ENCODE measurements around the gene KCNC3.
"Not testable (repeated sequence)": the region's sequence is repeated elsewhere in the genome, so short reads cannot be mapped to it uniquely, and the experiment has no call there.

Gene KCNC3

GRCh38 chr19:50353487-50353880, 24.3 kb upstream of the KCNC3 start:
- DNase-seq (ENCODE audit: low spot score): not testable (repeated sequence)

- no peak for DNase-seq (ENCODE audit: low spot score)
These were observed 23.1 kb upstream of the KCNC3 start for GRCh38 chr19:50352242-50352641.

- no peak for DNase-seq (ENCODE audit: low spot score)
These were observed 20.3 kb upstream of the KCNC3 start for GRCh38 chr19:50349277-50350057.

GRCh38 chr19:50347089-50347581, 18.0 kb upstream of the KCNC3 start:
- not testable (repeated sequence) for DNase-seq (ENCODE audit: low spot score)

- no peak for DNase-seq (ENCODE audit: low spot score)
These were observed 15.6 kb upstream of the KCNC3 start for GRCh38 chr19:50344661-50345318.

- DNase-seq (ENCODE audit: low spot score): no peak
These were observed 12.0 kb upstream of the KCNC3 start for GRCh38 chr19:50341091-50341564.

GRCh38 chr19:50340331-50340730, 11.2 kb upstream of the KCNC3 start:
- DNase-seq (ENCODE audit: low spot score): no peak

GRCh38 chr19:50337031-50337430, 7.9 kb upstream of the KCNC3 start:
- not testable (repeated sequence) for DNase-seq (ENCODE audit: low spot score)

- DNase-seq (ENCODE audit: low spot score): no peak
These were observed 5.7 kb upstream of the KCNC3 start for GRCh38 chr19:50334741-50335421.

GRCh38 chr19:50333737-50334617, 4.8 kb upstream of the KCNC3 start:
- peak; percentile 73 for DNase-seq (ENCODE audit: low spot score)

- DNase-seq (ENCODE audit: low spot score): peak; percentile 86
These were observed 4.1 kb upstream of the KCNC3 start for GRCh38 chr19:50333235-50333736.

GRCh38 chr19:50332244-50333038, 3.3 kb upstream of the KCNC3 start:
- no peak for DNase-seq (ENCODE audit: low spot score)

- no peak for DNase-seq (ENCODE audit: low spot score)
These were observed 2.7 kb upstream of the KCNC3 start for GRCh38 chr19:50331994-50332243.

GRCh38 chr19:50331221-50331993, 2.2 kb upstream of the KCNC3 start:
- no peak for DNase-seq (ENCODE audit: low spot score)

GRCh38 chr19:50330365-50331078, 1.3 kb upstream of the KCNC3 start:
- DNase-seq (ENCODE audit: low spot score): peak; percentile 66

GRCh38 chr19:50329926-50330294, 733 bp upstream of the KCNC3 start:
- DNase-seq (ENCODE audit: low spot score): not testable (repeated sequence)

- DNase-seq (ENCODE audit: low spot score): no peak
These were observed 368 bp downstream of the KCNC3 start for GRCh38 chr19:50328873-50329145.

- DNase-seq (ENCODE audit: low spot score): no peak
These were observed 829 bp downstream of the KCNC3 start for GRCh38 chr19:50328224-50328872.
